ENCODE results near the gene RAB3A. TPM values are rescaled to one million over a fixed set of nuclear protein-coding genes. Genes with fewer than 3 reads are reported as not detected.

The RAB3A gene
- total RNA-seq, 1 experiment from 2014 or later, result 10.6 TPM

DNA sequence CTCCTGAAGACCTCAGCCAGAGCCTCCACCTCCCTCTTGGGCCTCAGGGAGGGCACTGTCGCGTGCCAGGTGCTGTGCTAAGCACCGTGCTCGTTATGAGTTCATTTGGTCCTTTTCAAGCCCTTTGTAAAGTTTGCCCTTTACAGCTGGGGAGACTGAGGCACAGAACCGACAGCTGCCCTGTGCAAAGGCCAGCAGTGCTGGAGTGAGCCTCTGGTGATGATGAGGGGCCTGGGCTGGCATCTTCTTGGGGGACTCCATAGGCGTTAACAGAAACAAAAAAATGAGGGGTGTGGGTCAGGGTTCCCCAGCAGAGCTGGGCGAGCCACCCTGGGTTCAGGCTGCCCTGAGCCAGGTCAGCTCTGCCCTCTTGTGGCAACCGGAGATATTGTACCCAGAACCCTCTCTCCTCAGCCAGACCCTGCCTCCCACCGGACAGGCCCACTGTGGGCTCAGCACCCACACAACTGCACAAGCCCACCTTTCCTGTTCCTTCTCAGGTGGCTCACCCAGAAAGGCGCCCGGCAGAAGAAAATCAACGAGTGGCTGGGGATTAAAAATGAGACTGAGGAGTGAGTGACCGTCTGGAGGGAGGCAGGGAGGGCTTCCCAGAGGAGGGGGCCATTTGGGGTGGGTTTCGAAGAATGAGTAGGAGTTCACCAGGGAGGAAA lies 35.7 kb downstream of the RAB3A start:
- no peaks in the 10 kb centered on the region for H3K9me3 ChIP-seq (ENCODE audit: control insufficient read depth in 1 of 2, insufficient read depth in 1 of 2, low read depth in 1 of 2, low read length in 2 of 2)
- H3K4me1 ChIP-seq (ENCODE audit: control insufficient read depth in 1 of 2, insufficient read depth in 2 of 2, low read length in 2 of 2), result peaks cover 0 to 2% of the 10 kb centered on the region in 2 experiments; a peak in 2 of 4 replicates
- no peak overlapping the region for H2AFZ ChIP-seq (ENCODE audit: low read depth, low read length, poor library complexity, severe bottlenecking)
- no peak overlapping the region for H3K4me3 ChIP-seq (replicated peaks in 1 of 2; ENCODE audit: low read depth in 1 of 2, low read length in 2 of 2)
- RAD21 ChIA-PET (ENCODE audit: low non-redundant PET in 1 of 2, low total read pairs in 2 of 2, uncharacterized antibody in 2 of 2, unreplicated experiment in 2 of 2), result interaction anchor here (0.6 to 1.3 kb wide), 3 partner anchors 13 to 55 kb away, joined by 3 to 8 read pairs (median 4); no protein-coding TSS in a partner anchor
- intact Hi-C loops (cut with micrococcal nuclease), result loop anchor here (1.0 kb wide), 1 partner anchor 55 kb away; no protein-coding TSS in a partner anchor
- H3K9me2 ChIP-seq (ENCODE audit: insufficient read depth), result no peaks in the 10 kb centered on the region
- no peaks in the 10 kb centered on the region for H4K20me1 ChIP-seq (ENCODE audit: insufficient read depth)
- no peak for DNase-seq (ENCODE audit: low read depth, low spot score)
- no peak overlapping the region for H3K9ac ChIP-seq (ENCODE audit: low read length)
- no TSS peak for BruUV-seq (replicated peaks)
- H3K27ac ChIP-seq (ENCODE audit: low read depth, low read length), result no peak overlapping the region
- no peaks in the 10 kb centered on the region for H3K27me3 ChIP-seq (ENCODE audit: insufficient read depth, low read length)
- H3K79me2 ChIP-seq (ENCODE audit: insufficient read depth, low read length), result no peaks in the 10 kb centered on the region
- TF ChIP-seq CEBPB (IDR thresholded peaks at IDR 0.05; ENCODE audit: low read depth), result no peak
- no peak for TF ChIP-seq SRF (IDR thresholded peaks at IDR 0.05; ENCODE audit: low read depth)
- peak; percentile 75 for TF ChIP-seq RAD21 (IDR thresholded peaks at IDR 0.05; ENCODE audit: low read depth)
- TF ChIP-seq, protein P1, sequence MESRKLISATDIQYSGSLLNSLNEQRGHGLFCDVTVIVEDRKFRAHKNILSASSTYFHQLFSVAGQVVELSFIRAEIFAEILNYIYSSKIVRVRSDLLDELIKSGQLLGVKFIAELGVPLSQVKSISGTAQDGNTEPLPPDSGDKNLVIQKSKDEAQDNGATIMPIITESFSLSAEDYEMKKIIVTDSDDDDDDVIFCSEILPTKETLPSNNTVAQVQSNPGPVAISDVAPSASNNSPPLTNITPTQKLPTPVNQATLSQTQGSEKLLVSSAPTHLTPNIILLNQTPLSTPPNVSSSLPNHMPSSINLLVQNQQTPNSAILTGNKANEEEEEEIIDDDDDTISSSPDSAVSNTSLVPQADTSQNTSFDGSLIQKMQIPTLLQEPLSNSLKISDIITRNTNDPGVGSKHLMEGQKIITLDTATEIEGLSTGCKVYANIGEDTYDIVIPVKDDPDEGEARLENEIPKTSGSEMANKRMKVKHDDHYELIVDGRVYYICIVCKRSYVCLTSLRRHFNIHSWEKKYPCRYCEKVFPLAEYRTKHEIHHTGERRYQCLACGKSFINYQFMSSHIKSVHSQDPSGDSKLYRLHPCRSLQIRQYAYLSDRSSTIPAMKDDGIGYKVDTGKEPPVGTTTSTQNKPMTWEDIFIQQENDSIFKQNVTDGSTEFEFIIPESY (IDR thresholded peaks at IDR 0.05; ENCODE audit: extremely low read depth, insufficient replicate concordance, low read length), result no peak
- TF ChIP-seq, protein P2, sequence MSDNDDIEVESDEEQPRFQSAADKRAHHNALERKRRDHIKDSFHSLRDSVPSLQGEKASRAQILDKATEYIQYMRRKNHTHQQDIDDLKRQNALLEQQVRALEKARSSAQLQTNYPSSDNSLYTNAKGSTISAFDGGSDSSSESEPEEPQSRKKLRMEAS (IDR thresholded peaks at IDR 0.05), result no peak
- TF ChIP-seq, protein P3, sequence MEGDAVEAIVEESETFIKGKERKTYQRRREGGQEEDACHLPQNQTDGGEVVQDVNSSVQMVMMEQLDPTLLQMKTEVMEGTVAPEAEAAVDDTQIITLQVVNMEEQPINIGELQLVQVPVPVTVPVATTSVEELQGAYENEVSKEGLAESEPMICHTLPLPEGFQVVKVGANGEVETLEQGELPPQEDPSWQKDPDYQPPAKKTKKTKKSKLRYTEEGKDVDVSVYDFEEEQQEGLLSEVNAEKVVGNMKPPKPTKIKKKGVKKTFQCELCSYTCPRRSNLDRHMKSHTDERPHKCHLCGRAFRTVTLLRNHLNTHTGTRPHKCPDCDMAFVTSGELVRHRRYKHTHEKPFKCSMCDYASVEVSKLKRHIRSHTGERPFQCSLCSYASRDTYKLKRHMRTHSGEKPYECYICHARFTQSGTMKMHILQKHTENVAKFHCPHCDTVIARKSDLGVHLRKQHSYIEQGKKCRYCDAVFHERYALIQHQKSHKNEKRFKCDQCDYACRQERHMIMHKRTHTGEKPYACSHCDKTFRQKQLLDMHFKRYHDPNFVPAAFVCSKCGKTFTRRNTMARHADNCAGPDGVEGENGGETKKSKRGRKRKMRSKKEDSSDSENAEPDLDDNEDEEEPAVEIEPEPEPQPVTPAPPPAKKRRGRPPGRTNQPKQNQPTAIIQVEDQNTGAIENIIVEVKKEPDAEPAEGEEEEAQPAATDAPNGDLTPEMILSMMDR (IDR thresholded peaks at IDR 0.05 in 2 of 3, conservative IDR thresholded peaks at IDR 0.05 in 1 of 3; ENCODE audit: borderline replicate concordance in 1 of 3, insufficient read depth in 1 of 3, low read depth in 2 of 3, low read length in 2 of 3), result peak; percentile 58 to 82 (median 75)
- H3K36me3 ChIP-seq (ENCODE audit: control insufficient read depth in 1 of 2, insufficient read depth in 2 of 2, low read length in 2 of 2), result peaks cover 11 to 25% of the 10 kb centered on the region in 2 experiments; a peak in 3 of 4 replicates
- no peak overlapping the region for H3K4me2 ChIP-seq (ENCODE audit: low read length)
- ATAC-seq, result peak; percentile 91
- CTCF ChIA-PET, result interaction anchor here (0.8 to 2.0 kb wide), 4 partner anchors 16 to 160 kb away, joined by 3 to 24 read pairs (median 5); partner anchors contain the start of genes MPV17L2 and PIK3R2
- POLR2A ChIA-PET, result no interaction called here
